ENCODE measurements around the gene STK38.

STK38 gene

GRCh38 chr6:36560822-36561221 is 13.5 kb upstream of the STK38 start:
- Histone ChIP-seq H3K4me3 (ENCODE audit: low read length) (no peak overlapping the region), H3K36me3 (ENCODE audit: control insufficient read depth, low read depth, low read length) (no peaks in the 10 kb centered on the region), H3K9me3 (ENCODE audit: control insufficient read depth, low read depth, low read length) (no peaks in the 10 kb centered on the region), H3K27me3 (ENCODE audit: control insufficient read depth, insufficient read depth, low read length) (no peaks in the 10 kb centered on the region), H3K4me1 (ENCODE audit: control insufficient read depth, low read depth, low read length) (no peaks in the 10 kb centered on the region), H3K9ac (ENCODE audit: low read length) (no peak overlapping the region), H3K27ac (ENCODE audit: low read length) (no peak overlapping the region)

DNA sequence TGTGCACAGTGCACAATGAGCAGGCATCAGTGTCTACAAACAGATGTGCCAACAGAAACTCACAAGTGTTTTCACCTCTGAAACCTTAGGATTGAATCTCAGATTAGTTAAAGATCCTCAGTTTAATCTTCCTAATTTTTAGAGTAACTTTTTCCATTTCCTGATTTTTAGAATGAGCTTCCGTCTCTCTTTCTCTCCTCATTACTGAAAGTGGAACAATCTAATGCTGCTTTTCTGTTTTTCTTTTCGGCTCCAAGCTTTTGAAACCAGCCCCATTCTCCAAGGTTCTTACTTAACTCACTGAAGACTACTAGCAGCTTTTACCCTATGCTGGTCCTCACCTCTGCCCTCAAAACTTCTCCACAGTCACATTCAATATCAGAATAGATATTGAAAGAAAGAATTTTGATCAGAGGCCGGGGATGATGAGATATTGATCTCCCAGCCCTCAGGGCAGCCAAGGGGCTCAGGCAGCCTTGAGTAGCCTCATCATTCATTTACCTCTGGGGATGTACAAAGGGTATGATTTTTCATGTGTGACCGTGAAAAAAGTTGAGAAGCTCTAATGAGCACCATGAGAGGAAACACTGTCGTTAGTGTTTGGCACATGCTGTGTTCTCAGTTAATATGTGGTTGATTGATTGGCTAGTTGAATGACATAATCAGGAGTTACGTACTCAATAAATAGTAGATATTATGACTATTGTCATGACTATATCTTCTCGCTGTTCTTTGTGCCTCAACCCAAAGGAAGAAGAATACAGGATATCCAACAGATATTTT is 11.9 kb upstream of the STK38 start:
- no peaks in the 10 kb centered on the region for H3K36me3 ChIP-seq (ENCODE audit: control insufficient read depth, low read depth, low read length)
- no peak overlapping the region for H3K4me3 ChIP-seq (ENCODE audit: low read length)
- H3K27me3 ChIP-seq (ENCODE audit: control insufficient read depth, insufficient read depth, low read length) = no peaks in the 10 kb centered on the region
- H3K9me3 ChIP-seq (ENCODE audit: control insufficient read depth, low read depth, low read length) = no peaks in the 10 kb centered on the region
- H3K4me1 ChIP-seq (ENCODE audit: control insufficient read depth, low read depth, low read length) = no peaks in the 10 kb centered on the region
- no peak overlapping the region for H3K27ac ChIP-seq (ENCODE audit: low read length)
- no peak overlapping the region for H3K9ac ChIP-seq (ENCODE audit: low read length)

DNA sequence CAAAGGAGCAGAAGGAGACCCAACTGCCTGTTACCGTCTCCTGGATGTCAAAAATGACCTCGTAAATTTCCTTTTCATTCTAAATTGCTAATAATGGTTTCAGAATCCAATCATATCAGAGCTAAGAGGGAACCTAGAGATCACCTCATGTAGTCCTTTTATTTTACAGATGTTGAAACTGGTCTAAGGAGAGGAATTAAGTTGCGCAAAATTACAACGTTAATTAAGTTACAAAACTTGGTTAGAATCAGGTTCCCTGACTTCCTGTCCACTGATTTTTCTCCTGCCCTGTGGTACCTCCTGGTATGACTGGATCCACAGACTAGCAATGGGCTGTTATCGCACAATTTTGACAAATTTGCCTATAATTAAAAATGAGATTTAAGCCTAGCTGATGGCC is 9.0 kb upstream of the STK38 start:
- Histone ChIP-seq H3K9ac (ENCODE audit: low read length) (no peak overlapping the region), H3K4me3 (ENCODE audit: low read length) (no peak overlapping the region), H3K27me3 (ENCODE audit: control insufficient read depth, insufficient read depth, low read length) (no peaks in the 10 kb centered on the region), H3K4me1 (ENCODE audit: control insufficient read depth, low read depth, low read length) (no peaks in the 10 kb centered on the region), H3K36me3 (ENCODE audit: control insufficient read depth, low read depth, low read length) (no peaks in the 10 kb centered on the region), H3K9me3 (ENCODE audit: control insufficient read depth, low read depth, low read length) (no peaks in the 10 kb centered on the region), H3K27ac (ENCODE audit: low read length) (no peak overlapping the region)

GRCh38 chr6:36555750-36556252 is 8.5 kb upstream of the STK38 start:
- H3K4me1 ChIP-seq (ENCODE audit: control insufficient read depth, low read depth, low read length) = no peaks in the 10 kb centered on the region

GRCh38 chr6:36550473-36551000 is 3.3 kb upstream of the STK38 start:
- Histone ChIP-seq H3K27ac (ENCODE audit: low read length) (no peak overlapping the region), H3K36me3 (ENCODE audit: control insufficient read depth, low read depth, low read length) (no peaks in the 10 kb centered on the region), H3K27me3 (ENCODE audit: control insufficient read depth, insufficient read depth, low read length) (no peaks in the 10 kb centered on the region), H3K9ac (ENCODE audit: low read length) (no peak overlapping the region), H3K4me1 (ENCODE audit: control insufficient read depth, low read depth, low read length) (peaks cover 14% of the 10 kb centered on the region), H3K9me3 (ENCODE audit: control insufficient read depth, low read depth, low read length) (no peaks in the 10 kb centered on the region), H3K4me3 (ENCODE audit: low read length) (no peak overlapping the region)

More at GRCh38 chr6:36555750-36556252, 8.5 kb upstream of the STK38 start:
- H3K9ac ChIP-seq (ENCODE audit: low read length) = no peak overlapping the region
- no peak overlapping the region for H3K27ac ChIP-seq (ENCODE audit: low read length)
- H3K9me3 ChIP-seq (ENCODE audit: control insufficient read depth, low read depth, low read length) = no peaks in the 10 kb centered on the region
- no peaks in the 10 kb centered on the region for H3K36me3 ChIP-seq (ENCODE audit: control insufficient read depth, low read depth, low read length)
- H3K4me3 ChIP-seq (ENCODE audit: low read length) = no peak overlapping the region
- H3K27me3 ChIP-seq (ENCODE audit: control insufficient read depth, insufficient read depth, low read length) = no peaks in the 10 kb centered on the region

DNA sequence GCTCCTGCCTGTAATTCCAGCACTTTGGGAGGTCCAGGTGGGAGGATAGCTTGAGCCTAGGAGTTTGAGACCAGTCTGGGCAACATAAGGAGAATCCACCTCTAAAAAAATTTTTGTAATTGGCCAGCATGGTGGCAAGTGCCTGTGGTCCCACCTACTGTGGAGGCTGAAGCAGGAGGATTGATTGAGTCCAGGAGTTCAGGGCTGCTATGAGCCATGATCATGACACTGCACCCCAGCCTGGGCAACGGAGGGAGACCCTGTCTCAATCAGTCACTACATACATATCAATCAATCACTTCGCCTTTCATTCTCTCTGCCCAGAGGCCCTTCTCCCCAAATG is 1.1 kb upstream of the STK38 start:
- no peaks in the 10 kb centered on the region for H3K36me3 ChIP-seq (ENCODE audit: control insufficient read depth, low read depth, low read length)
- peaks cover 14% of the 10 kb centered on the region for H3K4me1 ChIP-seq (ENCODE audit: control insufficient read depth, low read depth, low read length)
- H3K9ac ChIP-seq (ENCODE audit: low read length) = no peak overlapping the region
- H3K27ac ChIP-seq (ENCODE audit: low read length) = no peak overlapping the region
- H3K4me3 ChIP-seq (ENCODE audit: low read length) = no peak overlapping the region
- no peaks in the 10 kb centered on the region for H3K9me3 ChIP-seq (ENCODE audit: control insufficient read depth, low read depth, low read length)
- H3K27me3 ChIP-seq (ENCODE audit: control insufficient read depth, insufficient read depth, low read length) = no peaks in the 10 kb centered on the region

DNA sequence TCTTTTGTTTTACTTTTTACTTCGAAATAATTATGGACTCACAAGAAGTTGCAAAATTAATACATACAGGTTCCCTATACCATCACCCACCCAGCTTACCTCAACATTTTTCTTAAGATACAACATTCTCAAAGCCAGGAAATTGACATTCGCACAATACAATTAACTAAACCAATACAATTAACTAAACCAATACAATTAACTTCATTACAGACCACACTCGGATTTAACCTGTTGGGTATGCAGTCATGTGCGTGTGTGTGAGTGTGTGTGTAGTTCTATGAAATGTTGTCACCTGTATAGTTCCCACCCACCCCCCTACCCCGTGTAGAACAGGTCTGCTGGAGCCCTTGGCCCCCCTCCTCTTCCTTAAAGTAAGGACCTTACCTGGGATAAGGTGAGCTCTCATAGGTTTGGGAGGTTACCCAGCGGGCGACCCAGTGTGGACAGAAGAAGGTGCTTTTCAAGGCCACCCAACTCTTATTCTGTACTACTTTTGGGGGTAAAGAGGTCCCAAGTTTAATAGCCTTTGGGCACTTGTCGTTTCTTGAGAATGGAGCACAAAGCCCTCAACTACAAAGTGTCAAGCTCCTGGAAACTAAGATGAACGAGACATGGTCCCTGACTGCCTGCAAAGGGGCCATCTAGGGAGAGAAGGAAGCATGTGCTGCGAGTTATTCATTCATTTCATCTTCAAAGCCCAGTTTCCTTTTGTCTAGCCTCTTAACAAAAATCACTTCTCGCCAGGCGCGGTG is 544 bp upstream of the STK38 start:
- Histone ChIP-seq H3K4me1 (ENCODE audit: control insufficient read depth, low read depth, low read length) (peaks cover 14% of the 10 kb centered on the region), H3K36me3 (ENCODE audit: control insufficient read depth, low read depth, low read length) (no peaks in the 10 kb centered on the region), H3K9me3 (ENCODE audit: control insufficient read depth, low read depth, low read length) (no peaks in the 10 kb centered on the region), H3K27ac (ENCODE audit: low read length) (no peak overlapping the region), H3K4me3 (ENCODE audit: low read length) (peak overlapping the region; percentile 95), H3K27me3 (ENCODE audit: control insufficient read depth, insufficient read depth, low read length) (no peaks in the 10 kb centered on the region), H3K9ac (ENCODE audit: low read length) (peak overlapping the region; percentile 88)

DNA sequence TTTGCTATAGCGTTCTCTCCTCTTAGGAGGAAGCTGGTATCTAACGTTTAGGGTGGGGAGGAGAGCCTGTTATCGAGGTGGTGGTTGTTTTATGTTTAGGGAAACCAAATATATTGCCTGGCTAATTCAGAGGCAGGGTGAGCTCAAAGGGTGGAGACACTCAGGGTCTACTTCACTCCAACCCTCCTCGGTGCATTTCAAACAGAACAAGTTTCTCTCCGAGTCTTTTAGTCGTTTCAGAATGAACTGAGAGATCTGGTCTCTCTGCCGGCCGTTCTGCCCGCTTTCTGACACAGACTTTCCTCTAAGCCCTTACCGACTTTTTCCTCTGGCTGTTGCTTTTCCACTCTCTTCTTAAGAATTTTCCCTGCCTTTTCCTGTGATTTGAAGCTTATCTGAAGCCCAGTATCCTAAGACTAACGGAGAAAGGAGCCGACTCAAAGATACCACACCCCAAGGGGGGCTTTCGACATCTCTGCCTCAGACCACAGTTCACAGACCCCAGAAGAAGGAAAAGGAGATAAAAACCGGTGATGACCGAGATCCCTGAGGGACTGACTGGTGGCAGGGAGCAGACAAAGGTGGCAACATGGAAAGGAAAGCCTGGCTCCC is 865 bp downstream of the STK38 start:
- Histone ChIP-seq H3K27ac (ENCODE audit: low read length) (peak overlapping the region; percentile 68), H3K9me3 (ENCODE audit: control insufficient read depth, low read depth, low read length) (no peaks in the 10 kb centered on the region), H3K27me3 (ENCODE audit: control insufficient read depth, insufficient read depth, low read length) (no peaks in the 10 kb centered on the region), H3K36me3 (ENCODE audit: control insufficient read depth, low read depth, low read length) (peaks cover under 1% of the 10 kb centered on the region), H3K9ac (ENCODE audit: low read length) (peak overlapping the region; percentile 88), H3K4me1 (ENCODE audit: control insufficient read depth, low read depth, low read length) (peaks cover 14% of the 10 kb centered on the region), H3K4me3 (ENCODE audit: low read length) (peak overlapping the region; percentile 95)

- H3K4me1 ChIP-seq (ENCODE audit: control insufficient read depth, low read depth, low read length) = peaks cover 14% of the 10 kb centered on the region
- peaks cover 4% of the 10 kb centered on the region for H3K36me3 ChIP-seq (ENCODE audit: control insufficient read depth, low read depth, low read length)
- peak overlapping the region; percentile 88 for H3K9ac ChIP-seq (ENCODE audit: low read length)
- H3K27ac ChIP-seq (ENCODE audit: low read length) = no peak overlapping the region
- H3K9me3 ChIP-seq (ENCODE audit: control insufficient read depth, low read depth, low read length) = no peaks in the 10 kb centered on the region
- peak overlapping the region; percentile 95 for H3K4me3 ChIP-seq (ENCODE audit: low read length)
- no peaks in the 10 kb centered on the region for H3K27me3 ChIP-seq (ENCODE audit: control insufficient read depth, insufficient read depth, low read length)
Observed at GRCh38 chr6:36545767-36546307, 1.4 kb downstream of the STK38 start.

GRCh38 chr6:36544228-36544627 is 3.1 kb downstream of the STK38 start:
- Histone ChIP-seq H3K4me3 (ENCODE audit: low read length) (no peak overlapping the region), H3K9ac (ENCODE audit: low read length) (no peak overlapping the region), H3K4me1 (ENCODE audit: control insufficient read depth, low read depth, low read length) (peaks cover 14% of the 10 kb centered on the region), H3K9me3 (ENCODE audit: control insufficient read depth, low read depth, low read length) (no peaks in the 10 kb centered on the region), H3K36me3 (ENCODE audit: control insufficient read depth, low read depth, low read length) (peaks cover 16% of the 10 kb centered on the region), H3K27me3 (ENCODE audit: control insufficient read depth, insufficient read depth, low read length) (no peaks in the 10 kb centered on the region), H3K27ac (ENCODE audit: low read length) (no peak overlapping the region)

DNA sequence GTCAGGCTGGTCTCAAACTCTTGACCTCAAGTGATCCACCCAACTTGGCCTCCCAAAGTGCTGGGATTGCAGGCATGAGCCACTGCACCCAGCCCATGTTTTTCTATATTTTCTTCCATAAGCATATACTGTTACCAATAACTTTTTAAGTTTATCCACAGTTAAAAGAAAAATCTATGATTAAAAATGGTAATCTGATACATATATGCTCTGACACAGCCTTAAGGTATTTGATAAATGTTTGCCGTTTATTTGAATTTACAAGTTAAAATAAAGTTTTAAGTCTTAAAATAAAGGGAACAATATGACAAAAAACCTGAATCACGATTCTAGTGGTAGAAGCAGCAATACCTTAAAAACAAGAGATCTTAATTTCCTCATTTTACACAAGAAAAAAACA is 5.2 kb downstream of the STK38 start:
- peaks cover 22% of the 10 kb centered on the region for H3K36me3 ChIP-seq (ENCODE audit: control insufficient read depth, low read depth, low read length)
- H3K4me3 ChIP-seq (ENCODE audit: low read length) = no peak overlapping the region
- no peaks in the 10 kb centered on the region for H3K9me3 ChIP-seq (ENCODE audit: control insufficient read depth, low read depth, low read length)
- H3K27me3 ChIP-seq (ENCODE audit: control insufficient read depth, insufficient read depth, low read length) = no peaks in the 10 kb centered on the region
- peaks cover 6% of the 10 kb centered on the region for H3K4me1 ChIP-seq (ENCODE audit: control insufficient read depth, low read depth, low read length)
- no peak overlapping the region for H3K9ac ChIP-seq (ENCODE audit: low read length)
- no peak overlapping the region for H3K27ac ChIP-seq (ENCODE audit: low read length)
